ENCODE measurements around the gene TDRD3.

TDRD3 gene

GRCh38 chr13:60583196-60583888 lies 186.3 kb downstream of the TDRD3 start:
- DNase-seq, result no peak

- no peak for DNase-seq
Observed at GRCh38 chr13:60583911-60584753, 187.1 kb downstream of the TDRD3 start.

GRCh38 chr13:60584976-60585375 lies 188.0 kb downstream of the TDRD3 start:
- no peak for DNase-seq

DNA sequence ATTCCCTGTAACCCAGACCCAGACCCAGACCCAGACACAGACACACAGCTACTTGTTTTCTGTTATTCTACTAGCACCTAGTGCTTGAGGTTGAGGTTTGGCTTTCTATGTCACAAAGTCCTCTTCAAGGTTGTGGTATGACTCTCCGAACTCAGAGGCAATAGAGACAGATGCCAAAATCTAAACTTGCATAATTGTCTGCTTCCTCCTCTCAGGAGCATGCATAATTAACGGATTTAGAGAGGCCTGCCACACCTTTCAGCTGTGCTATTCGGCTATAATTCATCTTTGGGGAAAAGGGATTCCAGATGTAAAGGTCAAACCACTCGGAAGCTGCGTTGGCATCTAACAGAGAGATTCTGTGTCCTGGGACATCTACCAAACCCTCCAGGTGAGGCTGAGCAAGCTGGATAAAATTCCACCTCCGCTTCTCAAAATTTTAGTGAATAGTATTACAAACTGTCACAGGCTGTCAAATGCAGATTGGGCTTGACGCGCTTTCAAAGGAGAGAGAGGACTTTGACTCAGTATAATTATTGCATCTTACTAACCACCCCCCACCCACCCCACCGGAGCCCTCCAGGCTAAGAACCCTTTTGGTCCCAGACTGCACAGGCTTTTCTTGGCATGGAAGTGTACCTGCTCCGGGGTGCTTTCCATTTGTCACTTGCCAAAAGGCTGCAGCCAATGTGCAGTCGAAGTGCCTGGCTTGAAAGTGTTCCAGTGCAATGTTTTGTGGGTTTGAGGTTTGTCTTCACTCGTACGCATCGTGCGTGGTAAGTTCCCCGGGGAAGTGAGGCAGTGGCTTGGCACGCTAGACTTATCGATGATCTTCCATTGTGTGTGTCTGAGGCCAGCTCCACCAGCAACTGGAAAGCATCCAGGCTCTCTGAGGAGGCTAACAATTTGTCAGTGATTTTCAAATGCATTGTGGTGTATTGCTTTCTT lies 194.1 kb downstream of the TDRD3 start:
- DNase-seq, result no peak

DNA sequence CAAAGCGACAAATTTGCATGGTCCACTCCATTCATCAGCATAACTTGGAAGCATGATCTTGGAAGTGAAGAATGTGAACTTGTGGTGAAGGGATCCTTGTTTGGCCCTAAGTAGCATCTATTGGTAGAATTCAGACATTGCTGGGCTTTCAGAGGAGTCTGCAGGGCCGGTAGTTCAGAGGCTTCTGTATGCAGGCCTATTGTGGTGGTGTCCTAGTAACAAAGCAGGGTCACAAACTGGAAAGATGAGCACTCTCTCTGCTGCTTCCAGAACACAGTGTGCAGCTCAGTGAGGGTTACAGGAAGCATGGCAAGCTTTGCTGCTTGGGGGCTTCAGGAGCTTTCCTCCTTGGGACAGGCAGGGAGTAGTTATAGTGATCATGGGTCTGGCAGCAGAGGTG lies 206.0 kb downstream of the TDRD3 start:
- no peak for DNase-seq

- no peak for DNase-seq
Observed at GRCh38 chr13:60604058-60604457, 207.0 kb downstream of the TDRD3 start.

- no peak for DNase-seq
Observed at GRCh38 chr13:60608954-60609353, 211.9 kb downstream of the TDRD3 start.

DNA sequence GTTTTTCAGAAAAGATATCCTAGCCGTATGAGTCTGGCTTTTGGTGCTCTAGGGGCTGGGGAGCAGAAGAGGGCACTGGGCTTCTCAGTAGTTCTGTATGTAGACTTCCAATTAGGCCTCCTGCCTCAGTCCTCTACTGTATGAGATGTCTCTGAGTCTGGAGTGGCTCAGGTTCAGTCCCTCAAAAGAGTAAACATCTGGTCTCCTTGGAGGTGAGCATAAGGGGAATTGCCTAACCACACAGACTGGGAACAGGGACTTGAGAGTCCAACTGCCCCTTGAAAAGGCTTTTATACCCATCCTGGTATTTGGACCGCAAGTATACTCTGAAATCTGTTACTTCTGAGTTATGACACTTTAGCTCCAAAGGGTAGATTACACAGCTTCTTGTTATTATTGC lies 214.5 kb downstream of the TDRD3 start:
- DNase-seq, result no peak

GRCh38 chr13:60612593-60612992 lies 215.6 kb downstream of the TDRD3 start:
- no peak for DNase-seq

- no peak for DNase-seq
Observed at GRCh38 chr13:60613080-60613479, 216.1 kb downstream of the TDRD3 start.

DNA sequence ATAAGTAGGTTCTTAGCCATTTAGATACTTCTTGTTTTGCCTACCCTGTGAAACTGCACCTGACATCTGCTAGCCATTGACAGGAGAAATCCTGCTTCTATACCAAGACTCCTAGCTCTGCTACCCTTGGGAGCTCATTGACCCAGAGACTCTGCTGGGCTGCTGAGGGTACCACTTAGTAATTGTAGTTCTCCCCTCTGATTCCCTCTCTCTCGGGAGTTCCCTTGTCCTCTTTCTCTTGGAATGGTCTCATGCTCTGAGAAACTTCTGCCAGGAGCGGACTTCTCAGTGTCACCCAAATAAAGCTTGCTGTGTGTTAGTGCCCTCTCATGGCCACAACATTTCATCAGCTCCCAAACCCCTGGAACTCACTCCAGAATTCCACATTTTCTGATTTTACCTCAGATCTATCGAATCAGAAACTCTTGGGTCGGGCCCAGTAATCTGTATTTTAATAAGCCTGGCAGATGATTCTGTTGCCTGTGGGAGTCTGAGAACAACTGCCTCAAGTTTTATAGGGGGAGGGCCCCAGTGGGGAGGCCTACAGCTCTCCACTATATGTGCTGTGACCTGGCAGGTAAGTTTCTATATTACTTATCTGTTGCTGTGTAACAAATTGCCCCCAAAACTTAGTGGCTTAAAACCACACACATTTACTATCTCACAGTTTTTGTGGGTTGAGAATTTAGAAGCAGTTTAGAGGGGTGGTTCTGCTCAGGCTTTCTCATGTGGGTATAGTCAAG lies 221.1 kb downstream of the TDRD3 start:
- DNase-seq, result no peak

GRCh38 chr13:60619461-60619860 lies 222.4 kb downstream of the TDRD3 start:
- no peak for DNase-seq

GRCh38 chr13:60620611-60621395 lies 223.8 kb downstream of the TDRD3 start:
- DNase-seq, result no peak

- DNase-seq, result no peak
Observed at GRCh38 chr13:60623151-60623550, 226.1 kb downstream of the TDRD3 start.
